K562 (cell line): ENCODE results near the gene TLE6. TPM values are rescaled to one million over a fixed set of nuclear protein-coding genes. Genes with fewer than 3 reads are reported as not detected.

Source experiments
- ARNT ChIP-seq, 2 experiments: fragments of 450-650 bp; IDR thresholded peaks; 2 replicates each; pipeline ENCODE4 v1.6.1; 2016; ENCODE audit warnings: mild to moderate bottlenecking in 1 of 2
- BRD9 ChIP-seq: fragments of 450-650 bp; IDR thresholded peaks from 2 replicates; pipeline ENCODE4 v1.6.1; 2018; ENCODE audit warnings: low read depth; ENCODE audit not compliant: partially characterized antibody
- CBX2 ChIP-seq: fragments of 200-600 bp; sonication (generic); IDR thresholded peaks from one replicate; pipeline ENCODE4 v1.6.1; 2012; ENCODE audit warnings: mild to moderate bottlenecking, low read length, inconsistent platforms; ENCODE audit not compliant: insufficient read depth, poor library complexity, severe bottlenecking
- DACH1 ChIP-seq: fragments of 450-650 bp; IDR thresholded peaks from 2 replicates; pipeline ENCODE4 v1.6.1; 2018; ENCODE audit not compliant: partially characterized antibody
- E2F3 ChIP-seq: fragments of 250-450 bp; sonication (Bioruptor Pico); IDR thresholded peaks from 2 replicates; pipeline ENCODE4 v1.4.0; 2020; ENCODE audit warnings: mild to moderate bottlenecking
- FOXA1 ChIP-seq: fragments of 450-650 bp; IDR thresholded peaks from 2 replicates; pipeline ENCODE4 v1.6.1; 2016; ENCODE audit warnings: mild to moderate bottlenecking, borderline replicate concordance
- GTF2E2 ChIP-seq: fragments of 200-800 bp; sonication (Bioruptor generic); IDR thresholded peaks from 2 replicates; pipeline ENCODE4 v1.6.1; 2016; ENCODE audit warnings: missing genetic modification characterization, missing compliant biosample characterization
- HIVEP1 ChIP-seq: fragments of 250-450 bp; sonication (Bioruptor Pico); IDR thresholded peaks from 2 replicates; pipeline ENCODE4 v1.4.0; 2020; ENCODE audit warnings: mild to moderate bottlenecking
- LARP7 ChIP-seq: fragments of 450-650 bp; IDR thresholded peaks from 2 replicates; pipeline ENCODE4 v1.6.1; 2016
- POLR2B ChIP-seq: fragments of 450-650 bp; IDR thresholded peaks from 2 replicates; pipeline ENCODE4 v1.6.1; 2018; ENCODE audit warnings: low read depth; ENCODE audit not compliant: partially characterized antibody
- RBM25 ChIP-seq: fragments of 200-400 bp; formaldehyde crosslinking; IDR thresholded peaks from 2 replicates; pipeline ENCODE4 v1.6.1; 2018; ENCODE audit warnings: low read length, low read depth, moderate library complexity; ENCODE audit not compliant: severe bottlenecking
- RNF2 ChIP-seq: sonication (generic); IDR thresholded peaks from 2 replicates; pipeline ENCODE4 v1.6.1; 2016
- SIX5 ChIP-seq, 2 experiments: IDR thresholded peaks; 2 replicates each; pipeline ENCODE4 v1.6.1; 2011; ENCODE audit warnings: low read length in 2 of 2, borderline replicate concordance in 1 of 2, low read depth in 1 of 2, mild to moderate bottlenecking in 1 of 2, moderate library complexity in 1 of 2; ENCODE audit not compliant: insufficient read depth in 1 of 2
- SNIP1 ChIP-seq: fragments of 450-650 bp; IDR thresholded peaks from 2 replicates; pipeline ENCODE4 v1.7.1; 2017; ENCODE audit warnings: low read depth, mild to moderate bottlenecking
- SP1 ChIP-seq: sonication (generic); formaldehyde crosslinking; IDR thresholded peaks from 2 replicates; pipeline ENCODE4 v1.8.1; 2022; ENCODE audit warnings: mild to moderate bottlenecking, missing genetic modification reagents
- SRSF3 ChIP-seq: fragments of 200-400 bp; formaldehyde crosslinking; IDR thresholded peaks from 2 replicates; pipeline ENCODE4 v1.6.1; 2016; ENCODE audit warnings: mild to moderate bottlenecking, low read length, moderate library complexity; ENCODE audit not compliant: insufficient read depth
- ZNF197 ChIP-seq: fragments of 200-800 bp; sonication (Bioruptor generic); IDR thresholded peaks from 2 replicates; pipeline ENCODE4 v1.6.1; 2016; ENCODE audit warnings: low read depth, missing genetic modification characterization, missing compliant biosample characterization
- ZNF274 ChIP-seq: IDR thresholded peaks from 2 replicates; pipeline ENCODE4 v1.6.1; 2011; ENCODE audit warnings: low read depth, mild to moderate bottlenecking, low read length, moderate library complexity, borderline replicate concordance
- ZNF584 ChIP-seq: fragments of 200-800 bp; sonication (Bioruptor generic); IDR thresholded peaks from 2 replicates; pipeline ENCODE4 v1.6.1; 2016; ENCODE audit warnings: low read depth, mild to moderate bottlenecking, missing genetic modification characterization, missing compliant biosample characterization
- polyA plus RNA-seq, 8 experiments: library from polyadenylated mRNA; depleted of rRNA in 4 of 8; stranded (reverse) in 5 of 8; unstranded in 3 of 8; fragments of >200 nt; fragmentation: Nextera tagmentation in 2 of 8; fragmentation: Illumina TruSeq in 1 of 8; extraction: Ambion mirVana in 2 of 8; extraction: Trizol in 1 of 8; gene quantifications; 2 replicates each; pipeline versions ENCODE4 v1.2.1 to v1.2.3, GENCODE V29; 2011 to 2014; ENCODE audit warnings: inconsistent platforms in 1 of 8, missing spikeins in 1 of 8
- total RNA-seq, 7 experiments: library from RNA; depleted of rRNA in 6 of 7; stranded (reverse); fragments of >200 nt in 6 of 7; fragmentation: Illumina TruSeq in 2 of 7; extraction: Trizol in 2 of 7; gene quantifications; 2 replicates each; pipeline versions ENCODE4 v1.2.1 to v1.2.3, GENCODE V29; 2011 to 2021; ENCODE audit warnings: low replicate concordance in 1 of 7
- TF ChIP-seq, protein P1 (sequence below): fragments of 250-450 bp; sonication (Bioruptor Pico); IDR thresholded peaks from 2 replicates; pipeline ENCODE4 v1.4.0; 2020; ENCODE audit warnings: mild to moderate bottlenecking, moderate library complexity
- TF ChIP-seq, protein P2 (sequence below): fragments of 450-650 bp; IDR thresholded peaks from 2 replicates; pipeline ENCODE4 v1.6.1; 2016; ENCODE audit warnings: mild to moderate bottlenecking
- TF ChIP-seq, protein P3 (sequence below): sonication (generic); formaldehyde crosslinking; IDR thresholded peaks from 2 replicates; pipeline ENCODE4 v1.8.1; 2022; ENCODE audit warnings: missing genetic modification reagents

The TLE6 gene
- total and polyA plus RNA-seq, 9 of the 15 experiments (the other 6 are each of a cell fraction or from before 2014, with no cell fraction given): 1.1 to 6.1 (median 2.5) TPM

DNA sequence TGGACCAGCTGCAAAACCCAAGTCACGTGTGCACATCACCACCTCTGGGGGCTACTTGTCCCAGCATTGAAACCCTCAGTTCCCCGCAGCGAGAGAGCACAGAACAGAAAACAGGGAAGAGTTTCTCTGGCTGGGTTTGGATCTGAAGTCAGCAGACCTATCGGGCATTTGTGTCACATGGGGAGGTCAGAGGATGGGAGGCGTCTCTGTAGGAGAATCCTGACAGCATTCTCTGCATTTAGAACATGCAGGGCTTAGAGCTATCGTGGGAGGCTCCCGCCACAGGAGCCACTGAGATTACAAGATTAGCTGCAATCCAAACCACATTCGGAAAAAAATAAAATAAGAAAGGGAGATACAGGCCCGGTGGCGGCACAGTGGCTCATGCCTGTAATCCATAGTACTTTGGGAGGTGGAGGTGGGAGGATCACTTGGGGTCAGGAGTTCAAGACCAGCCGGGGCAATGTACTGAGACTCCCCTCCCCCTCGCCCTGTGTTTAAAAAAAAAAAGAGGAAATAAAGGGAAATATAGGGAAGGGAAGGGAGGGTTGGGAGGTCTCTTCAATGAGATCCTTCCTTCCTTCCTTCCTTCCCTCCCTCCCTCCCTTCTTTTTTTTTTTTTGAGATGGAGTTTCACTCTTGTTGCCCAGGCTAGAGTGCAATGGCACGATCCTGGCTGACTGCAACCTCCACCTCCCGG lies 2.9 kb upstream of the TLE6 start (continued):
- TF ChIP-seq, protein P1, sequence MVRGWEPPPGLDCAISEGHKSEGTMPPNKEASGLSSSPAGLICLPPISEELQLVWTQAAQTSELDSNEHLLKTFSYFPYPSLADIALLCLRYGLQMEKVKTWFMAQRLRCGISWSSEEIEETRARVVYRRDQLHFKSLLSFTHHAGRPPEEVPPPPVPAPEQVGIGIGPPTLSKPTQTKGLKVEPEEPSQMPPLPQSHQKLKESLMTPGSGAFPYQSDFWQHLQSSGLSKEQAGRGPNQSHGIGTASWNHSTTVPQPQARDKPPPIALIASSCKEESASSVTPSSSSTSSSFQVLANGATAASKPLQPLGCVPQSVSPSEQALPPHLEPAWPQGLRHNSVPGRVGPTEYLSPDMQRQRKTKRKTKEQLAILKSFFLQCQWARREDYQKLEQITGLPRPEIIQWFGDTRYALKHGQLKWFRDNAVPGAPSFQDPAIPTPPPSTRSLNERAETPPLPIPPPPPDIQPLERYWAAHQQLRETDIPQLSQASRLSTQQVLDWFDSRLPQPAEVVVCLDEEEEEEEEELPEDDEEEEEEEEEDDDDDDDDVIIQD (CRISPR knock-in tag): no peak
- TF ChIP-seq SIX5 (IDR thresholded peaks at IDR 0.05; ENCODE audit: borderline replicate concordance in 1 of 2, insufficient read depth in 1 of 2, low read depth in 1 of 2, low read length in 2 of 2) (no peak), ZNF584 (no peak), RBM25 (no peak), LARP7 (no peak), HIVEP1 (no peak), SRSF3 (no peak), GTF2E2 (tag) (no peak; the same call in 1 of the 2 replicates), SNIP1 (no peak), BRD9 (no peak), SP1 (CRISPR knock-in tag) (peak; percentile 60; the same call in 1 of the 2 replicates), ZNF197 (CRISPR knock-in tag) (0 out of 2 replicates have a peak, but pooled peaks have one; percentile 79), E2F3 (no peak), POLR2B (no peak), RNF2 (0 out of 2 replicates have a peak, but pooled peaks have one; percentile 61), ARNT (IDR thresholded peaks at IDR 0.05) (no peak), CBX2 (no peak), ZNF274 (no peak), DACH1 (no peak), FOXA1 (no peak)
- TF ChIP-seq, protein P2, sequence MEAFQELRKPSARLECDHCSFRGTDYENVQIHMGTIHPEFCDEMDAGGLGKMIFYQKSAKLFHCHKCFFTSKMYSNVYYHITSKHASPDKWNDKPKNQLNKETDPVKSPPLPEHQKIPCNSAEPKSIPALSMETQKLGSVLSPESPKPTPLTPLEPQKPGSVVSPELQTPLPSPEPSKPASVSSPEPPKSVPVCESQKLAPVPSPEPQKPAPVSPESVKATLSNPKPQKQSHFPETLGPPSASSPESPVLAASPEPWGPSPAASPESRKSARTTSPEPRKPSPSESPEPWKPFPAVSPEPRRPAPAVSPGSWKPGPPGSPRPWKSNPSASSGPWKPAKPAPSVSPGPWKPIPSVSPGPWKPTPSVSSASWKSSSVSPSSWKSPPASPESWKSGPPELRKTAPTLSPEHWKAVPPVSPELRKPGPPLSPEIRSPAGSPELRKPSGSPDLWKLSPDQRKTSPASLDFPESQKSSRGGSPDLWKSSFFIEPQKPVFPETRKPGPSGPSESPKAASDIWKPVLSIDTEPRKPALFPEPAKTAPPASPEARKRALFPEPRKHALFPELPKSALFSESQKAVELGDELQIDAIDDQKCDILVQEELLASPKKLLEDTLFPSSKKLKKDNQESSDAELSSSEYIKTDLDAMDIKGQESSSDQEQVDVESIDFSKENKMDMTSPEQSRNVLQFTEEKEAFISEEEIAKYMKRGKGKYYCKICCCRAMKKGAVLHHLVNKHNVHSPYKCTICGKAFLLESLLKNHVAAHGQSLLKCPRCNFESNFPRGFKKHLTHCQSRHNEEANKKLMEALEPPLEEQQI: no peak
- TF ChIP-seq, protein P3, sequence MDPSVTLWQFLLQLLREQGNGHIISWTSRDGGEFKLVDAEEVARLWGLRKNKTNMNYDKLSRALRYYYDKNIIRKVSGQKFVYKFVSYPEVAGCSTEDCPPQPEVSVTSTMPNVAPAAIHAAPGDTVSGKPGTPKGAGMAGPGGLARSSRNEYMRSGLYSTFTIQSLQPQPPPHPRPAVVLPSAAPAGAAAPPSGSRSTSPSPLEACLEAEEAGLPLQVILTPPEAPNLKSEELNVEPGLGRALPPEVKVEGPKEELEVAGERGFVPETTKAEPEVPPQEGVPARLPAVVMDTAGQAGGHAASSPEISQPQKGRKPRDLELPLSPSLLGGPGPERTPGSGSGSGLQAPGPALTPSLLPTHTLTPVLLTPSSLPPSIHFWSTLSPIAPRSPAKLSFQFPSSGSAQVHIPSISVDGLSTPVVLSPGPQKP (CRISPR knock-in tag): no peak
